ENCODE measurements around the gene CCL17.

DNA sequence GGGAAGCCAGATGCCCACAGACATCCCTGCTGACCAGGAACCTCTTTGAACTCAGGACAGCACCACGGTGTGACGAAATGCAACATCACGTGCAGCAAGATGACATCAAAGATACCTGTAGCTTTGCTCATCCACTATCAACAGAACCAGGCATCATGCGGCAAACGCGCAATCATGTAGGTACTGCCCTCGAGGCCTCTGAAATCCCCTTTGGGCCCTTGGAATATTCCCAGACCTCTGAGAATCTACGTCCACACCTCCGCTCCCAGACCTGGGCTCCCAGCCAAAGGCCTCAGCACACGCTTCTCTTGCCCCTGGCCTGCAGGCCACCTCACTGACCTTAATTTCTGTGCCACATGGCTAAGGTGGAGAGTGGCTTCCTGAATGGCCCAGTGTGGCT lies 25.0 kb upstream of the CCL17 start:
- TF ChIP-seq POLR2A (IDR thresholded peaks at IDR 0.05), result no peak
- TF ChIP-seq, protein P1, sequence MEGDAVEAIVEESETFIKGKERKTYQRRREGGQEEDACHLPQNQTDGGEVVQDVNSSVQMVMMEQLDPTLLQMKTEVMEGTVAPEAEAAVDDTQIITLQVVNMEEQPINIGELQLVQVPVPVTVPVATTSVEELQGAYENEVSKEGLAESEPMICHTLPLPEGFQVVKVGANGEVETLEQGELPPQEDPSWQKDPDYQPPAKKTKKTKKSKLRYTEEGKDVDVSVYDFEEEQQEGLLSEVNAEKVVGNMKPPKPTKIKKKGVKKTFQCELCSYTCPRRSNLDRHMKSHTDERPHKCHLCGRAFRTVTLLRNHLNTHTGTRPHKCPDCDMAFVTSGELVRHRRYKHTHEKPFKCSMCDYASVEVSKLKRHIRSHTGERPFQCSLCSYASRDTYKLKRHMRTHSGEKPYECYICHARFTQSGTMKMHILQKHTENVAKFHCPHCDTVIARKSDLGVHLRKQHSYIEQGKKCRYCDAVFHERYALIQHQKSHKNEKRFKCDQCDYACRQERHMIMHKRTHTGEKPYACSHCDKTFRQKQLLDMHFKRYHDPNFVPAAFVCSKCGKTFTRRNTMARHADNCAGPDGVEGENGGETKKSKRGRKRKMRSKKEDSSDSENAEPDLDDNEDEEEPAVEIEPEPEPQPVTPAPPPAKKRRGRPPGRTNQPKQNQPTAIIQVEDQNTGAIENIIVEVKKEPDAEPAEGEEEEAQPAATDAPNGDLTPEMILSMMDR (IDR thresholded peaks at IDR 0.05), result no peak
- no peak for TF ChIP-seq POLR2AphosphoS5 (IDR thresholded peaks at IDR 0.05)

All from prostate gland (tissue), 2 donors.